Epidermal melanocyte (primary cell): ENCODE results near the gene MTHFR.
"Not testable (repeated sequence)": the region's sequence is repeated elsewhere in the genome, so short reads cannot be mapped to it uniquely, and the experiment has no call there.

ENCODE experiments used
- DNase-seq: peaks from one replicate; pipeline ENCODE4 v3.0.0; 2011; ENCODE audit warnings: low spot score; ENCODE audit not compliant: insufficient read length

The MTHFR gene

DNA sequence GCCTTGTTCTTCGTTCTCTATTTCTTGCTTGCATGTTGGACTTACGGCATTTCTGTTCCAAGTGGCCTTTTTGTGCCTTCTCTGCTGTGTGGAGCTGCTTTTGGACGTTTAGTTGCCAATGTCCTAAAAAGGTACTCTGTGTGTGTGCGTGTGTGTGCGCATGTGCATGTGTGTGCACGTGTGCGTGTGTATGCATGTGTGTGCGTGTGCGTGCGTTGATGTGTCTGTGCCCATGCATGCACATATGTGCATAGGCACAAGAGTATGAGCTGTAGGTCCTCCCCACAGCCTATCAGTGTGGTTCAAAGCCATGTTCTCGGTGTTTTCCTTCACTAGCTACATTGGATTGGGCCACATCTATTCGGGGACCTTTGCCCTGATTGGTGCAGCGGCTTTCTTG lies 28.1 kb upstream of the MTHFR start:
- DNase-seq = no peak

DNA sequence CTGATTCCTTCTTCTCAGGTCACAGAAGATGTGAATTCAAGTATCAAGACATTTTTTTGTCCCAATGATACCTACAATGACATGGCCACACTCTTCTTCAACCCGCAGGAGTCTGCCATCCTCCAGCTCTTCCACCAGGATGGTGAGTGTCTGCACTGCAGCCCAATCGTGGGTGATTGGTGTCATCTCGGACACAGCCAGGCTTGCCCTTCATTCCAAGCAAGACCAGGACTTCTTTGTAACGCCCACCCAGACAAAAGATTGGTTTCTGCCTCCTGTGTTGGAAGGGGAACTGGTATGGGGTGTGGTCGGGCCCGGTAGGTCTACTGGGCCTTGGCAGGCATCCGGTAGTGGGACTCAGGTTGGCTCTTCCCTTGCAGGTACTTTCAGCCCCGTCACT lies 27.7 kb upstream of the MTHFR start:
- DNase-seq = no peak

DNA sequence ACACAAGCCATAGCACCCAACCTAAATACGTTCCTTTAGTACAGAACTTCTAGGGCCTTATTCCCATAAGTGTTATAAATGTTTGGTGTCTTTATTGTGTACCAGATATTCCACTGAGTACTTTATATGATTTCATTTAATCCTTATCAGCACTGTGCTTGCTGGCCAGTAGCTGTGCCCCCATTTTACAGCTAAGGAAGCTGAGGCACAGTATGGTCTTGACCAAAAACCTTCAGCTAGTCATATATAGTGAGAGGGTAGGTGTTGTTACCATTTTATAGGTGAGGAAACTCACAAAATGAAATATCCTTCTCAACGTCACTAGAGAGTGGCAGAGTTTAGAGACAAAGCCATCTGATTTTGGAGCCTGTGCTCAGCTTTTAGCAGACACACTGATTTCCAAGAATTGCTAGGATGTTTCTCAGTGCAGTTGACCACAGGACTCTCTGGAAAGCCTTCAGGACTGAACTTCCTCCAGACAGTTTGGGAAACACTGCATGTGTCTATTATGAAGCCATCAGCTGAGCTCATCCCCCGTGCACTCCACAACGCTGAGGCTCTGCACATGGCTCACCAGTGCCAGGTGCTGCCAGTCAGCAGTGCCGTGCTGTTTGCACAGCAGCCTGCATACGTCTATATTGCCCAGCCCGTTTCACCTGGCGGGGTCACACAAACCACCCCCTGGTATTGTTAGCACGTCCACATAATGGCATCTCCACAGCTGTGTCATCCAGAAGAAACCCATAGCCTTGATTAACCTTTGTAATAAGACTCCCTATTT lies 26.4 kb upstream of the MTHFR start:
- no peak for DNase-seq

DNA sequence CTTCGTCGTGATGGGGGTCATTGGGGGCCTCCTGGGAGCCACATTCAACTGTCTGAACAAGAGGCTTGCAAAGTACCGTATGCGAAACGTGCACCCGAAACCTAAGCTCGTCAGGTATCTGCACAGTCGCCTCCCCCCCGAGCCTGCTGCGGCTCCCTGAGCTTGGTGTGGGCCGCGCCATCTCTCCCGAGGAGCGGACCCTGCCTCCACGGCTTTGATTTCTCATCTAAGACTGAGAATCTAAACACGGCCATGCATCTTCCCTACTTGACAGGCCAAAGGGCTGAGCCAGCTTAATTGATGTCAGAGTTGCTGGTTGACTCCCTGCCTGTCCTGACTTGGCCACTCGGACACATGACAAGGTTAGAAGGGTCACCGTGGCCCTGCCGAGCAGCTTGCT lies 22.7 kb upstream of the MTHFR start:
- DNase-seq = no peak

DNA sequence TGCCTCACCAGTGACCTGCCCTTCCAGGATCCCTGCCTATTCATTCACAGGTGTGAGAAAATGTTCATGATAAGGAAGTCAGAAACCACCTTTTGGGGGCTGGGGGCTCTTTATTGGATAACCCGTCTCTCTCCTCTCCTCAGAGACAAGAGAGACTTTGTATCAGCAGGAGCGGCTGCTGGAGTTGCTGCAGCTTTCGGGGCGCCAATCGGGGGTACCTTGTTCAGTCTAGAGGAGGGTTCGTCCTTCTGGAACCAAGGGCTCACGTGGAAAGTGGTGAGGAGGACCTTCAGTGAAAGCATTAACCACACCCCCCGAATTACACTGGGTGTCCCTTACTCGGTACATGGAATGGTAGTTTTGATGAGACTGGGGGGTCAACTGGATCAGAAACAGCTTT lies 21.2 kb upstream of the MTHFR start:
- DNase-seq = no peak

DNA sequence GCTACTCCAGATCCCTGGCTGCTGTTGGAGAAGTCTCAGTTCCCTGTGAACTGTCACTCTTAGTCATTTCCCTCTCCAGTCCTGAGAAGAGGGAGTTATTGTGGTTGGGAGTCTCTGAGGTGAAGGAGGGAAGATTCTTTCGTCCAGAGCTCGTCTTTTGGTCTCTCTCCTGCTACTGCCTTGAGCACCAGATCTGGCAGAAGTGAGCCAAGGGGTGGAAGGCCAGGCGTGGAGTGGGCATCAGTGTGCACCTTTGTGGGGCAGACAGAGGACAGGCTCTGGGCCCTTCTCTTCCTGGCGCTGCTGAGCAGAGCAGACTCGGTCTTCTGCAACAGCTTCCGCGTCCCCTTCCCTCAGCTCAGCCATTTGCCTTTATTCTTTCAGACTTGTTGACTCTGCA lies 19.4 kb upstream of the MTHFR start:
- DNase-seq = no peak

DNA sequence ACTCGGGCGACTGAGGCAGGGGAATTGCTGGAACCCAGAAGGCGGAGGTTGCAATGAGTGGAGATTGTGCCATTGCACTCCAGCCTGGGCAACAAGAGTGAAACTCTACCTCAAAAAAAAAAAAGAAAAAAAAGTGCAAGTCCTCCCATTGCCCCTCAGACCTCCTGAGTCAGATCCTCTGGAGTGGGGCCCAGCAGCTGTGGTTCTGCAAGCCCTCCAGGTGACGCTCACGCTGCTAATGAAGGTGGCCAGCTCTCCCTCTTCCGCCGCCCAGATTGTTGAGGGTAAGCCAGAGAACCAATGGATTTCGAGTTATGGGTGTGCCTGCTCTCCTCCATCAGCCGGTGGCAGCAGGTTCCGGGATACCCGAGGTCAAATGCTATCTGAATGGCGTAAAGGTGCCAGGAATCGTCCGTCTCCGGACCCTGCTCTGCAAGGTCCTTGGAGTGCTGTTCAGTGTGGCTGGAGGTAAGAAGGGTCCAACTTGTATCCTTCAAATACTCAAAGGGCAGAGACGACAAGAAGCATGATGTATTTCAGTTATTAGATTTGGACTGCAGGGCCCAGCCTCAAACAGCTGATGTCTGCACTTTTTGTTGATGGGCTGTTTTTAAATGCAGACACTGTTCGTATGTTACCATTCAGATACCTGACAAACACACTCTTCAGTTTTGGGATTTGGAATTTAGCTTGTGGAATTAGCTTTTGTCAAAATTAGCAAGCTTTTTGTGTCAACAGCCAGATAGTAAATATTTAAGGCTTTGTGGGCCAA lies 17.8 kb upstream of the MTHFR start:
- DNase-seq = no peak

DNA sequence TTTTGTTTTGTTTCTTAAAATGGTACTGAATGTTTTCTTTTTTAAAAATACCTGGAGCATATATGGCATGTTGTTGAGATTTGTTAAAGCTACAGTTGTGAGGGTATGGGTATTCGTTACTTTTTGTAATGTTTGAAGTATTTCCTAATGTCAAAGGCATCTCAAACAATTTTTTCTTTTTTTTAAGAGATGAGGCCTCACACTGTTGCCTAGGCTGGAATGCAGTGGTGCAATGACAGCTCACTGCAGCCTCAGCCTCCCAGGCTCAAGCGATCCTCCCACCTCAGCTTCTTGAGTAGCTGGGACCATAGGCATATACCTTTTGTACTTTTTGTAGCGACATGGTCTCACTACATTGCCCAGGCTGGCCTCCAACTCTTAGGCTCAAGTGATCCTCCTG lies 16.3 kb upstream of the MTHFR start:
- no peak for DNase-seq

DNA sequence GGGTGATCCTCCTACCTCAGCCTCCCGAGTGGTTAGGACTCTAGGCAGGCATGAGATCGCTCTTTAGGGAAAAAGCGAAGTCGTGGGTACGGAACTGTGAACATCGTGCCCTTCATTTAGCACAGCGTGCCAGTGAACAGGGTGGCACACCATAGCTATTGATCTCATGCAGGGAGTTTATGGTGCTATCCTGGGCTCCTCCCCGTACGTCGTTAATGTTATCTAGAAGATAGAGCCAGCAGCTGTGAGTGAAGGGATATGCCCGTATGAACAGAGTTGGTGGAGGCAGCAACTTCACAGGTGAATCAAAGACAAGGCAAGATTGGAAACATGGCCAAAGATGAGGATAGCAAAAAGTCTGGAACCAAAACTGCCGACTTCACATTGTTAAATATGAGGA lies 11.4 kb upstream of the MTHFR start:
- DNase-seq = no peak

DNA sequence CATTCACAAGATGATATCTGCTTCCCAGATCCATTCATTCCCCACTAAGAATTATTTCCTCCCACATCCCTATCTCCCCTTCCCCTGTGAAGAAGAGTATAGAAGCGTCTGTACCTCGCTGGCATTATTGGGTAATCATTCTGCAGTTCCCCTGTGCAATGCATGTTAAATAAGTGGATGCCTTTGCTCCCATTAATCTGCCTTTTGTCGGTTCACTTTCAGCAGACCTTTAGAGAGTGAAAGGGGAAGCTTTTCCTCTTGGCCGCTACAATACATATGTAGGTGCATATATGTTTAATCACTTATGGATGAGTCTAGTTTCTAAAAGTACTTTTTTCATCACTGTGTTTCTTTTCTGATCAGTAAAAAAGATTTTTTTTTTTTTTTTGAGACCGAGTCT lies 7.3 kb upstream of the MTHFR start:
- DNase-seq = no peak

DNA sequence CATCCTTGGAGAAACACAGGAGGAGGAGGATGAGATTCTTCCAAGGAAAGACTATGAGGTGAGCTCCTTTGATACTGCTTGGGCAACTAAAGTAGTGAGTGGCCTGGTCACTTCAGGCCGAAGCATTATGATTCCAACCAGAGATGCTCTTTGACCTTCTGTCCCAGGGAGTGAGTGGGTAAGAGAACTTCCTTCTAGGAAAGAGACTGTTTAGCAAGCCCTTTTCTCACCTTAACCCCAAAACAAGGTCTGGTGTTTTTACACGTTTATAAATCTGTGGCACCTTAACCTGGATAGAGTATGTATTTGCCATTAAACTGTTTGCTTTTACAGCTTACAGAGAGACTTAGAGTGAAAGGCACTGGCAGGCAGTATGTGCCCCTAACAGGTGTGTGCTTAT lies 1.4 kb upstream of the MTHFR start:
- no peak for DNase-seq

DNA sequence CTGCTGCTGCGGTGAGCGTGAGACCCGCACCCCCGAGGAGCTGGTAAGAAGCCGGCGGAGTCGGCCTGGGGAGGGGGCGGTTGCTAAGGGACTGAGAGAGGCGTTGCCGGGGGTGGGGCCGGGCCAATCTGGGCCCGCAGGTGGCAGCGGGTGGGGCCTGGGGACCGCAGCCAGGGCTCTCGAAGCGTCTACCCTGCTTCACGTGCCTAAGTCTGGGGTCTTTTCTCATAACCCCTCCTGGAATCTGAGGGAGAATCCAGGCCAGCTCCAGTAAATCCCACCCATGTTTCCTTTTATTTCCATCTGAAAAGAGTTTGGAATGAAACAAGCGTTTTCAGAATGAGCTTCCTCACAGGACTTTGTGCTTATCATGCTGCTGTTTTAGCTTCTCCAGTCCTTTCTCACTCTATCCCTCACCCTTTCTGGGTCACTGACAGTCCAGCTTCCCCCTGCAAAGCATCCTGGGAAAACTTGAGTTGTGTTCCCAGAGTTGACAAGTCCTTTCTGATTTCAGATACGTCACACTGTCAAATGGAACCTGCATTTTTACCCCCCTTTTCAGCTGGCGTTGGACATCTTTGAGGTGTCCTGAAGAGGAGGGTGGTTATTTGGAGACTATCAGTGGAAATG lies 658 bp upstream of the MTHFR start:
- no peak for DNase-seq

DNA sequence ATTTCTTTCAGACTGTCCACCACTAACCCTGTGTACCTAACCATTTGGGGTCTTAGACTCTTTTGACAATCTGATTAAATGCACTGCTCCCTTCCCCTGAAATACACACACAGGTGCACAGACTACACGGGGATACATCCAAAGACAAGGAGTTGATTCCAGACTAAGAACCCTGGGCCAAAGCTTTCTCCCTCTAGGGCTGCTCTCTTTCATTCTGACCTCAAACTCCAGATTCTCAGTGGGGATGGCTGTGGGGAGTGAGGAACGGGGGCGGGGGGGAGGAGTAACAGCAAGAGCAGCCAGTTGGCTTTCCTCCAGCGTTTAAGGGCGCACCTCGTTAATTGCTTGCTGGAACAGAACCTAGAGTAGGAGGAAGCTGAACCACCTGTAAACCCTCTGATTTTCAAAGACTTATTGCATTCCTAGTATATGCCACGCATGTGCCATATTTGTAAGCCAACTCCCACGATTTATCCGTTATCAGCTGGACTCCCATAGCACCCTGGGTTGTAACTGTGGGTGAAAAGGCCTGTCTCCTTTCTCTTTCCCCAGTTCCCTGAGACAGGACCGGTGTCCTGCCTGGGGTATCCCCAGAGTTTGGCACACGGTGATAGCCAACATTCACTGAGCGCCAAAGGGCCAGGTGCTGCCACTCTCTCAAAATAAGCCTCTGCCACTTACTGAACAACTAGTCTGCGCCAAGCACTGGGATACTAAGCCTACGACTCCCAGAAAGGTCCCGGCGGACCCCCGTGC lies 920 bp downstream of the MTHFR start:
- DNase-seq = no peak

DNA sequence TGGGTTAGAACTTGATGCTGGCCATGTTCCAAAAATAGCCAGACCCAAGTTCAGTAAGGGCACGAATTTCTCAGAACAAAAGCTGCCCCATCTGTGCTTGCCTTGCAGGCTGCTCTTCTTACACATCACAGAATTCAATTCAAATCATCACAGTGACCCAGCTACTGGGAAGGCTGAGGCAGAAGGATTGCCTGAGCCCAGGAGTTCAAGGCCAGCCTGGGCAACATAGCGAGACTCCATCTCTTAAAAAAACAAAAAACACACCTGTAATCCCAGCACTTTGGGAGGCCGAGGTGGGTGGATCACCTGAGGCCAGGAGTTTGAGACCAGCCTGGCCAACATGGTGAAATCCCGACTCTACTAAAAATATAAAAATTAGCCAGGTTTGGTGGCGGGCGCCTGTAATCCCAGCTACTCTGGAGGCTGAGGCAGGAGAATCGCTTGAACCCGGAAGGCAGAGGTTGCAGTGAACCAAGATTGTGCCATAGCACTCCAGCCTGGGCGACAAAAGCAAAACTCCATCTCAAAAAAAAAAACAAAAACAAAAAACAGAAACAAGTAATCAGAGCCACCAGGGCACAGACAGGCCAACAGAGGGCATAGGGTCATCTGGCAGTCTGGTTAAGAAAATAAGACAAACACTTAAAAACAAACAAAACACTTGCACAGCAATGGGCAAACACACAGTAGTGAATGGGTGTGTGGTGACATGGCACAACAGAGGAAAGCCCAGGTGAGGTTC lies 1.7 kb downstream of the MTHFR start:
- DNase-seq = not testable (repeated sequence)

DNA sequence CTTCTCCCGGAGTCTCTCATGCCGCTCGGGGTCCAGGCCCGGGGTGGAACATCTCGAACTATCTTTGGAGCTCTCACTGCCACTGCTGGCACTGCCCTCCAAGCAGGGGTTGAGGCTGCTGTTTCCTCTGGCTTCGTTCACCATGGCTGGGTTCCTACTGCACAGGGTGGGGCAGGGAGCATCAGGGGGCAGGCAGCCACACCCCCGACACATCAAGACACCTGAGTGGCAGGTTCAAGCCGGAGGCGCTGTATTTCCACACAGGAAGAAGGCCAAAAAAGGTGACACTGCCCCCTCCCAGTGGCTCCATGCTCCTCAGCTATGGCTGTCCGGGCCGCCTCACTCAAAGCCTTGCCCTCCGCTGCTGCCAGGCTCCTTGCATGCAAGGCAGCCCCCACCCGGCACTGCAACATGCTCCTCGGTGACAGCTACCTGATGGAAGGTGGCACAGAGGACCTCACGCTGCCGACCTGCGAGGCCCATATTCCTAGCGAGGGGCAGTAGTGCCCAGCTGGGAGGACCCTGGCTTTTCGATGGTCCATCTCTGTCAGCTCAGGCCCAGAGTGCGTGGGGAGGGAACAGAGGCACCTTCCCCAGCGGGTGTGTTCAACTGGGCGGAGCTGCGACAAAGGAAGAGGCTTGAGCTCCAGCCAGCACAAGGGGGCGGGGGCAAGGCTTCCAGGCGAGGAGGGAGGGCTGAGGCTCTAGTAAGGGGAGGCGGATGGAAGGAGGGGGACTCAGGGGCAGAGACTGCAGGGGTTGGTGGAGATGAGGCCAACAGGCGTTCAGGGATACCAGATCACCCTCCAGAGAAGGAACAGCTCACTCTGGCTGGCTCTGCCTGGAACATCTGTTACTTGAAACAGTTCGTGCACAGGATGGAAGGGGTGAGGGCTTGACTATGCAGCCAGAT lies 2.5 kb downstream of the MTHFR start:
- DNase-seq = peak; percentile 67

DNA sequence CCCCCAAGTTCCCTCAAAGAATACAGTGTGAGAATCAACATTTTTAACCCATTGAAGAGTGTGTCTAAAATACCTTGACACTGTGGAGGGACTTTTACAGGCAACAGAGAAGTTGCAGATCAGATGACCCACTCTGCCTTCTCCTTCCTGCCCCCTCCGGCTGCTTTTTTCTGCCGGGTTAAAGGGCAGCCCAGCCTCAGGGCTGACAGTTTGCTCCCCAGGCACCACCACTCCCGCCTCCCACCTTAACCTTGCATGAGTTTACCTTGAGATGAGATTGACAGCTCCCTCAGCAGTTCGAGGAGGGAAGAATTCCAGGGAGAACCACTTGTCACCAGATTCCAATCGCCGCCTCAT lies 3.2 kb downstream of the MTHFR start:
- no peak for DNase-seq

DNA sequence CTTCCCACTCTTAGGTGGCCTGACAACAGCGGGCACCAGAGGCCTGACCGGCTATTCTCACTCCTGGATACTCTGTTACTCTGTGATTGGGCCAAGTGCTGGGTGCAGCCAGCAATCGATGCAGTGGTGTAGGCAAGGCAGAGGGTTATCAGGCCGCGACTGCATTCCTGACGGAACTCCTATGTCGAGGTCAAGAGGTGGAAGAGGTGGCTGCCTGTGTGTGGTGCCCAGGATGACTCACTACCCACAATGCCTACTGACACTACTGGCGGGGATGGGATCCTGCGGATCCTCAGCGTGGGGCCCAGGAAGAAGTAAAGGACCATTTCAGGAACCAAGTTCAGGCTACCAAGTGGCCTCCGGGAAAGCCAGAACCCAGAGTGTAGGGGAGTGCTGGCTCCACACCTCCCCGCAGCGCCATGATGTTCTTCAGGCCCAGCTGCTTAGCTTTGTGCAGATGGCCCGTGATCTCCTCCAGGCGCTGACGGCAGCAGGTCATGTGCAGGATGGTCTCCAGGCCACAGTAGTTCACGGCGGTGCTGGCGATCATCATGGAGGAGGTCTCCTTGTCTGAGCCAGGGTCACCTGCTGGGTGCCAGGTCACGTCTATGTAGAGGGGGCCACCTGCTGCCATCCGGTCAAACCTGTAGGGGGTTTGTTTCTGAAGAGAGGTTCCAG lies 4.9 kb downstream of the MTHFR start:
- no peak for DNase-seq

DNA sequence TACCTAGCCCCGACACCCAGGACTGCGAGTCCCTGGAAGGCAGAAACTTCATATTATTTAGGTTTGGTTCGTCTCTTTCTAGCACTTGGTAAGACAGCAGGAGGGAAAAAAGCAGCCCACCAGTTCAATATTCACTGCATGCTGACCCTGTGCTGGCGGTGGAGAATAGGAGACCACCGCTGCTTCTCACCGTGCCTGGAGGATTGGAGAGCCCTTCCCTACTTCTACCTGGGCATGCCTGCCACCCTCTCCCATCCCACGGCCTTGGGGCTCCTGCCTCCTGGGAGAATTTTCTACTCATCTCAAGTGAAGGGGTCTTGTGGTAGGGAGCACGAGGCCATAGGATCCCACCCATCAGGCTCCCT lies 5.4 kb downstream of the MTHFR start:
- DNase-seq = no peak

DNA sequence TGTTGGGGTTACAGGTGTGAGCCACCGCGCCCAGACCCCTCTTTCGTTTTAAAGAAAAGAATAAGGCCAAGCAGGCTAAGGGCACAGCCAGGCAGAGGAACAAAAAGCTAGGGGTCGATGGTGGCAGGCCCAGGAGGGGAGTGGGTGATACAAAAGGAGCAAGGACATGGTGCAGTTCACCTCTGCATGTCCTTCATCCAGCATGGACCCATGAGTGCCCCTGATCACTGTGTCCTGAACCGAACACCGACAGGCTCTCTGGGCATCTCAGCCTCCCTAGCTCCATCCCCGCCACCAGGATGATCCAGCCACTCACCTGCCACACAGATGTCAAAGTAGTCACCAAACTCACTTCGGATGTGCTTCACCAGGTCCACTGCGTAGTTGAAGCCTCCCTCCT lies 5.9 kb downstream of the MTHFR start:
- DNase-seq = no peak

DNA sequence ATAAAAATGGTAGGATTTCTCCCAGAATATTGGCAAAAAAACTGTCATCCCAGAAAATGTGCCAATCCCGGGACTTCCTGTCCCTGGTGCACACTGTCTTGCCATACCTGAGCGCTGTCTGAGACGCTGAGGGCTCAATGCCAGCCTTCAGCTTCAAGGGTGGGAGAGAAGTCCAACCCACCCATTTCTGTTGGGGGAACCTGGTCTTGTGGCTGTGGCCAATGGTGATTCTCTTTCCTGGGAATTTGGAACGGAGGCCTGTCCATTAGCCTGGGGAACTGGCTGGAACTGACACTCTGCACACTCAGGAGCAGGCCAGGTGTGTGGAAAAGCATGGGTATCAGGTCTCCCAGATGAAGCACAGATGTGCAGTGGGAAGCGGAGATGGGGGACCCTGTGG lies 6.7 kb downstream of the MTHFR start:
- DNase-seq = no peak
